Uterus (tissue), 2 donors: ENCODE results near the gene NYAP1.

Experiments
- POLR2A ChIP-seq, 2 donors: fragments of 450-650 bp; IDR thresholded peaks; one replicate each; pipeline ENCODE4 v1.6.1; 2016; ENCODE audit warnings: antibody characterized with exemption in 2 of 2, mild to moderate bottlenecking in 1 of 2, moderate library complexity in 1 of 2
- TF ChIP-seq, protein P1 (sequence below), 4 experiments: fragments of 200-600 bp in 2 of 4; fragments of 450-650 bp in 2 of 4; sonication (generic) in 2 of 4; IDR thresholded peaks; one replicate each; pipeline ENCODE4 v1.5.1; 2016 to 2019; ENCODE audit warnings: antibody characterized with exemption in 4 of 4, mild to moderate bottlenecking in 2 of 4, moderate library complexity in 1 of 4

DNA sequence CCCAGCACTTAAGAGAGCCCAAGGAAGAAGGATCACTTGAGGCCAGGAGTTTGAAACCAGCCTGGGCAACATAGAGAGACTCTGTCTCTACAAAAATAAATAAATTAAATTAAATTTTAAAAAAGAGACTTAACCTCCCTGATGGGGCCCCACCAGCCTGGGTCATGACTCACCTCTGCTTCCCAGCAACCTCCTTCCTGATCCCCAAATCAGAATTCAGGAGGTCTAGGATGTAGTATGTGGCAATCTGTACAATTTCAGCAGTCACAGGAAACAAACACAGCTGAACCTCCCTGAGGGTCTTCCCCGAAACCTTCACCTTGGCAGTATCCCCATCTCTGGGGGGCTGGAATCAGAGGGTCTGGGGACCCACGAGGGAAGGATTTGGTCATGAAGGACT lies 37.7 kb upstream of the NYAP1 start:
- TF ChIP-seq, protein P1, sequence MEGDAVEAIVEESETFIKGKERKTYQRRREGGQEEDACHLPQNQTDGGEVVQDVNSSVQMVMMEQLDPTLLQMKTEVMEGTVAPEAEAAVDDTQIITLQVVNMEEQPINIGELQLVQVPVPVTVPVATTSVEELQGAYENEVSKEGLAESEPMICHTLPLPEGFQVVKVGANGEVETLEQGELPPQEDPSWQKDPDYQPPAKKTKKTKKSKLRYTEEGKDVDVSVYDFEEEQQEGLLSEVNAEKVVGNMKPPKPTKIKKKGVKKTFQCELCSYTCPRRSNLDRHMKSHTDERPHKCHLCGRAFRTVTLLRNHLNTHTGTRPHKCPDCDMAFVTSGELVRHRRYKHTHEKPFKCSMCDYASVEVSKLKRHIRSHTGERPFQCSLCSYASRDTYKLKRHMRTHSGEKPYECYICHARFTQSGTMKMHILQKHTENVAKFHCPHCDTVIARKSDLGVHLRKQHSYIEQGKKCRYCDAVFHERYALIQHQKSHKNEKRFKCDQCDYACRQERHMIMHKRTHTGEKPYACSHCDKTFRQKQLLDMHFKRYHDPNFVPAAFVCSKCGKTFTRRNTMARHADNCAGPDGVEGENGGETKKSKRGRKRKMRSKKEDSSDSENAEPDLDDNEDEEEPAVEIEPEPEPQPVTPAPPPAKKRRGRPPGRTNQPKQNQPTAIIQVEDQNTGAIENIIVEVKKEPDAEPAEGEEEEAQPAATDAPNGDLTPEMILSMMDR (IDR thresholded peaks at IDR 0.05) = no peak
- TF ChIP-seq POLR2A (IDR thresholded peaks at IDR 0.05) = no peak
